Activated CD4-positive, alpha-beta T cell treated with anti-CD3 and anti-CD28 coated beads, Interleukin-2, amount 50 U/mL, for 24 hours (primary cell): Measurements from ENCODE around the gene TAF1.
"Not testable (repeated sequence)": the region's sequence is repeated elsewhere in the genome, so short reads cannot be mapped to it uniquely, and the experiment has no call there.

Experiments used
- DNase-seq, 2 donors: peaks; one replicate each; pipeline ENCODE4 v3.0.0-alpha.2; 2020; ENCODE audit warnings: low read depth in 1 of 2, low spot score in 1 of 2

Gene TAF1

DNA sequence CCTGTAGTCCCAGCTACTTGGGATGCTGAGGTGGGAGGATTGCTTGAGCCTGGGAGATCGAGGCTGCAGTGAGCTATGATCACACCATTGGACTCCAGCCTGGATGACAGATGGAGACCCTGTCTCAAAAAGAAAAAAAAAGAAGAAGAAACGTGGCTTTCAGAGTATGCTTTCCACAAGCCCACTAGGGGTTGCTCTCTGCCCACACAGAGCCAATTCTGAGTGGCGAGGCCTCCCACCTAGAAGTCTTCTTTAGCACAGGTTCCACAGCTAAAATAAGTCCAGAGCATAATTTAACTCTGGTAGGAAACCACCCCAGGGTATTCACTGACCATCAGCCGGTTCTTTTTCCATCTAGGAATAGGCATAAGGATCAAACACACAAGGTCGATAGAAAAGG lies 50.1 kb downstream of the TAF1 start:
- not testable (repeated sequence) for DNase-seq

DNA sequence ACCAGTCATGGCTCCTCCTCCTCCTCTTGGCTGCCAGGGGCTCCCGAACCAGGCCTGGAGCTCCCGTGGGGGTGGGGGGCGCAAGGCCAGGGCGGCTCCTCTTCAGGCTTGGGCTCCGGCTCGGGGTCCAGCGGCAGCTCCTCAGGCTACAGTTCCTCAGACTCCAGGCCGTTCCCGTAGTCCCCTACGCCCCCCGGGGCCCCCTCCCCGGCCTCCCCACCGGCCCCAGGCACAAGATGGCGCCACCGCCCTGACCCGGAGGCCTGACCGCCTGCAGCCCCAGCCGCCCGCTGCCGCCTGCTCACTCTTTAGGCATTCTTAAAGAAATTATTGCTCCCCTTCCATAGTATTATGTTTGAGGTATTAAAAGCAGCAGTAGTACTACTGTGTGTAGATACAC lies 54.5 kb downstream of the TAF1 start:
- DNase-seq: no peak

DNA sequence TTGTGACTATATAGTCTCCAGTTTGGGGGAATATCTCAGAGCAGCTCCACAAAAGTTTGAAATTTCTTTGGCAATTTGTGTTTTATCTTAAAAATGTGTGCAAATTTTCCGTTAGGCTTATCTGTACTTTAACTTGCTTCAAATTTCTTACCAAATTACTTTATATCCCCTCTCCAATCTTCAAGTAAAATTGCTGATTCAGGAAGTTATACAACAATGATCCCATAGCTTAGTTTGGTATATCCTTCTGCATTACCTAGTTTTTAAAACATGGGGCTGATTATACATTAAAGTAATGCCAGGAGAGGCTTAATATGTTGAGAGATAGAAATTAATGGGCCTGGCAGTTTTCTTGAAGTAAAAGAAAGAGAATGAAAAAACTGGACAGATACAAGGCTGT lies 66.6 kb downstream of the TAF1 start:
- no peak for DNase-seq

DNA sequence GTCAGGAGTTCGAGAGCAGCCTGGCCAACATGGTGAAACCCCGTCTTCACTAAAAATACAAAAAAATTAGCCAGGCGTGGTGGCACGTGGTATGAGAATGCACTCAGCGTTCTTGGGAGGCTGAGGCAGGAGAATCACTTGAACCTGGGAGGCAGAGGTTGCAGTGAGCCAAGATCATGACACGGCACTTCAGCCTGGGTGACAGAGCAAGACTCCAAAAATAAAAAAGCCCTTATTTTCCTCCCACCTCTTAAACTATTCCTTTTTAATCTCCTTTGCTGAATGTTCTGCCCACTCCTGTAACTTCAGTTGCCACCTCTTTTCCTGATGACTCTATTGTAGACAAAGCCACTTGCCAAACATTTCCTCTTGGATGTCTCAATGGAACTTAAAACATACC lies 72.6 kb downstream of the TAF1 start:
- DNase-seq: no peak

DNA sequence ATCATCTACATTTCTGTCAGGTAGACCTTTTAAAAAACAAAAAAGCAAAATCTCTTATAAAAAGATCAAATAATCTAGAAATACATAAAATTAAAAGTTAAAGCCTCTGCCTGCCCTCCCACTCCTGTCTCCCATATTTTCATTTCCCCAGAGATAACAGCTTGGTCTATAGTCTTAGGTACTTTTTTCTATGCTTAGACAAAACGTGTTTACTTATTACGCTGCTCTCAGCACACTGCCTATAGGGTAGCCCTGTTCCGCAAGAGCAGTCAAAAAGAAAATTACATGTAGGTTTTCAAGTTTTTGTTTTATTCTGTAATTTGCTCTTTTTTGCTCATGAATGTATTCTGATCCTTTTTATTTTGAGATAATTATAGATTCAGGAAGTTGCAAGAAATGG lies 73.3 kb downstream of the TAF1 start:
- DNase-seq: no peak

DNA sequence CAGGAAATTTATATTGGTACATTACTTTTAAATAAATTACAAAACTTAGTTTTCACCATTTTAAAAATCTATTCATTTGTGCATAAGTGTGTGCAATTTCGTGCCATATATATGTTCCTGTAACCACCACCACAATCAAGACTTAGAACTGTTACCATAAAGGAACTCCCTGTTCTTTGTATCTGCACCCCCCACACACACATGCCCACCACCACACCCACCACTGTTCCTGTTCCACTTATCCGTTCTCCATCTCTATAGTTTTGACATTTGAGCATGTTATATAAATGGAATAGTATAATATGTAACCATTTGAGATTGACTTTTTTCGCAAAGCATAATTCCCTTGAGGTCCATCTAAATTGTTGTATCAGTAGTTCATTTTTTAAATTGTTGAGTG lies 73.7 kb downstream of the TAF1 start:
- DNase-seq: no peak

DNA sequence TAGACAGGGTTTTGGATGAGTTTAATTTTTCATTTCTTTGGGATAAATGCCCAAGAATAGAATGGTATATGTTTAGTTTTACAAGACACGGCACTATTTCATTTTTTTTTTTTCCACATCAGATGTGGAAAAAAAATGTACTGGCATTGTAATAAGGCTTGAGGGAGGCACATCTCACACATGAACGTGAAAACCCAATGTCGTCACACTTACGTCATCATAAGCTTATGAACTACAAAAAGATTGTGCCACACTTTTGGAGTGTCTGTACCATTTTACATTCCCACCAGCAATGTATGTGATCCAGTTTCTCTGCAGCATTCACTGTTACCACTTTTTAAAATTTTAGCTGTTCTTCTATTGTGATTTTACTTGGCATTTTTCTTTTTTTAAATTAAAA lies 74.2 kb downstream of the TAF1 start:
- DNase-seq: no peak

DNA sequence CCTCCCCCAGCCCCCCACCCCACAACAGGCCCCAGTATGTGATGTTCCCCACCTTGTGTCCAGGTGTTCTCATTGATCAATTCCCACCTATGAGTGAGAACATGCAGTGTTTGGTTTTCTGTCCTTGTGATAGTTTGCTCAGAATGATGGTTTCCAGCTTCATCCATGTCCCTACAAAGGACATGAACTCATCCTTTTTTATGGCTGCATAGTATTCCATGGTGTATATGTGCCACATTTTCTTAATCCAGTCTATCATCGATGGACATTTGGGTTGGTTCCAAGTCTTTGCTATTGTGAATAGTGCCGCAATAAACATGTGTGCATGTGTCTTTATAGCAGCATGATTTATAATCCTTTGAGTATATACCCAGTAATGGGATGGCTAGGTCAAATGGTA lies 75.7 kb downstream of the TAF1 start:
- not testable (repeated sequence) for DNase-seq

DNA sequence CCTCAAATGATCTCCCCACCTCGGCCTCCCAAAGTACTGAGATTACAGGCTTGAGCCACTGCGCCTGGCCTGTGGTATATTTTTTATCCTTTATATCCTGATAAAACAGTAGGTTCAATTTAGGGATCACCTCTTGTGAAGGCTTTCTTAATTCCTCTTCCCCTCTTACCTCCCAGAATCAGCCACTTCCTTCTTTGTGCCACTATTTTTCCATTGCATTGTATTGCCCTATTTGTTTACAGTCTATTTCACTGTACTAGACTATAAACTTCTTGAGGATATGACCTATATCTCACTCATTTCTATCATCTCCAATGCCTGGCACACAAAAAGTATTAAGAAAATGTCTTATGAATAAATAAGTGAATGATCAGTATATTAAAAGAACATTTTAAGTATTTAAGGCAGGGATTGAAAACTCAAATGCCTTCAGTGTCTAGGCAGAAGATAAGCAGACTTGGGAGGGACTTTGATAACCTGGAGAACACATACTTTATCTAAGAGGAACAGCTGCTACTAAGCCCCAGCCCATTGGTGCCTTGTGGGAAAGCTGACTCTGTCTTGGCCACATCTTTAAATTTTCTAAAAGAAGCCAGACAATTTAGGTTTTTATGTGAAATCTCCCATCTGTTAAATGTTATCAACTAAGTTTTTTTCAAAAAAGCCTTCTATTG lies 84.4 kb downstream of the TAF1 start:
- DNase-seq: no peak

DNA sequence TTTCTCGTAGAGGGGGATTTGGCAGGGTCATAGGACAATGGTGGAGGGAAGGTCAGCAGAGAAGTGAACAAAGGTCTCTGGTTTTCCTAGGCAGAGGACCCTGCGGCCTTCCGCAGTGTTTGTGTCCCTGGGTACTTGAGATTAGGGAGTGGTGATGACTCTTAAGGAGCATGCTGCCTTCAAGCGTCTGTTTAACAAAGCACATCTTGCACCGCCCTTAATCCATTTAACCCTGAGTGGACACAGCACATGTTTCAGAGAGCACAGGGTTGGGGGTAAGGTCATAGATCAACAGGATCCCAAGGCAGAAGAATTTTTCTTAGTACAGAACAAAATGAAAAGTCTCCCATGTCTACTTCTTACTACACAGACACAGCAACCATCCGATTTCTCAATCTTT lies 85.4 kb downstream of the TAF1 start:
- DNase-seq: not testable (repeated sequence)

DNA sequence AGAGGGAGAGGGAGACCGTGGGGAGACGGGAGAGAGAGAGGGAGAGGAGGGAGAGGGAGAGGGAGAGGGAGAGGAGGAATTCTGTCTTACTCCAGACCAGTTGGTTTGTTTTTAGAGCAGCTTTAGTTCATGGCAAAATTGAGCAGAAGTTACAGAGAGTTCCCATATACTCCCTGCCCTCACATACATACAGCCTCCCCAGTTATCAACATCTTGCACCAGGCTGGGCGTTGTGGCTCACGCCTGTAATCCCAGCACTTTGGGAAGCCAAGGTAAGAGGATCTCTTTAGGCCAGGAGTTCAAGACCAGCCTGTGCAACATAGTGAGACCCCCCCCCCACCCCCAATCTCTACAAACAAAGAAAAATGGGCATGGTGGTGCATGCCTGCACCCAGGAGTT lies 86.9 kb downstream of the TAF1 start:
- DNase-seq: no peak

DNA sequence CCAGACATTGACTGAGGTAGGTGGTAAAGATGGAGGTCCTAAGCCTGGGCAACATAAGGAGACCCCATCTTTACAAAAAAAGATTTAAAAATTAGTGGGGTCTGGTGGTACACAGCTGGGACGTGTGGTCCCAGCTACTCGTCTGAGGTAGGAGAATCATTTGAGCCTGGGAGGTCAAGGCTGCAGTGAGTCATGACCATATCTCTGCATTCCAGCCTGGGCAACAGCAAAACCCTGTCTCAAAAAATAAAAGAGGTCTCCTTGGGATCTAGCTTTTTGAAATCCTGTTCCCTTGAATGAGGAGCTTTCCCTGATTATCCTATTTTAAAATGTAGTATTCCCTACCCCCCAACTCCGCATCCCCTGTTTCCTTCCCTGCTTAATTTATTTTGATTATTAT lies 88.1 kb downstream of the TAF1 start:
- no peak for DNase-seq

DNA sequence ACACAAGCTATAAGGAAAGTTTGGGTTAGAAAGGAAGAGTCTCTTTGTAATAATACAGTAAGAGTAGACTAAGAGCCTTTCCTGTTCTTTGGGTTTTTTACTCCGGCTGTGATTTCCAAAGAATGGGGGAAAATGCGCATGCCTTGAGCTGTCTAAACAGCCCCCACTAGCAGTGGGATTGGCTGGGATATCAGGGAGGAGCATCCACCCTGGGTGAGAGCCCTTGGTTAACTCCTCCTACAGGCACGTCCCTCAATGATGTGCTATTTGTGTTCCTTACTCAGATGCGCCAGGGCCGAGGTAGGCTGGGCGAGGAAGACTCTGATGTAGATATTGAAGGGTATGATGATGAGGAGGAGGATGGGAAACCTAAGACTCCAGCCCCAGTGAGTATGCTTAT lies 92.7 kb downstream of the TAF1 start:
- DNase-seq: no peak

DNA sequence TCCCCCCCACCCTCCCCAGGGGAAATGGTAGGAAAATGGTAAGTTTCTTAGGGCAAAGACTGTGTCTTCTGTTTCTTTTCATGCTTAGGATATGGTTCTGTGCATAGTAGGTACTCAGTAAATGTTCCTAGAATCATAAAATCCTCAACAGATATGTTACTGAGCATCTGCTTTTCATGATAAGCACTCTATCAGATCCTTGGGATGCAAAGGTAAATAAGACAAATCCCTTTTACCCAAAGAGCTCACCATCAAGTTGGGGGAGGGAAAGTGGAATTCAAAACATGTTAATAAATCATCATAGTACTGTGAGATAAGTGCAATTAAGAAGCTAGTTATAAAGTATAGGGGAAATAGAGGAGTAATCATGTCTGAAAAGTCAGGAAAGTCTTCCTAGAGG lies 98.8 kb downstream of the TAF1 start:
- no peak for DNase-seq

DNA sequence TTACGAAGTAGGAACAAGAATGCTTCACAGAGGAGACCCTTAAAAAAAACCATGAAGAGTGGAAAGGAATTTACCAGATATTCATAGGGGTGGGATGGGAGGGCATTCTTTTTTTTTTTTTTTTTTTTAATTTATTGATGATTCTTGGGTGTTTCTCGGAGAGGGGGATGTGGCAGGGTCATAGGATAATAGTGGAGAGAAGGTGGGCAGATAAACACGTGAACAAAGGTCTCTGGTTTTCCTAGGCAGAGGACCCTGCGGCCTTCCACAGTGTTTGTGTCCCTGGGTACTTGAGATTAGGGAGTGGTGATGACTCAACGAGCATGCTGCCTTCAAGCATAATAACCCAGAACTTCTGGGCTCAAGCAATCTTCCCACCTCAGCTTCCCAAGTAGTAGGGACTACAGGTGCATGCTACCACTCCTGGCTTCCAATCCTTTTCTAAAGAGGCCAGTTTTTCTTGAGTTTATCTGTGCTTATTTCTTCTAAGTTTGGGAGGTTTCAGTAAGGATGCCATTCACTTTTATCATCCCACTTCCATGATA lies 100.9 kb downstream of the TAF1 start:
- DNase-seq: no peak

DNA sequence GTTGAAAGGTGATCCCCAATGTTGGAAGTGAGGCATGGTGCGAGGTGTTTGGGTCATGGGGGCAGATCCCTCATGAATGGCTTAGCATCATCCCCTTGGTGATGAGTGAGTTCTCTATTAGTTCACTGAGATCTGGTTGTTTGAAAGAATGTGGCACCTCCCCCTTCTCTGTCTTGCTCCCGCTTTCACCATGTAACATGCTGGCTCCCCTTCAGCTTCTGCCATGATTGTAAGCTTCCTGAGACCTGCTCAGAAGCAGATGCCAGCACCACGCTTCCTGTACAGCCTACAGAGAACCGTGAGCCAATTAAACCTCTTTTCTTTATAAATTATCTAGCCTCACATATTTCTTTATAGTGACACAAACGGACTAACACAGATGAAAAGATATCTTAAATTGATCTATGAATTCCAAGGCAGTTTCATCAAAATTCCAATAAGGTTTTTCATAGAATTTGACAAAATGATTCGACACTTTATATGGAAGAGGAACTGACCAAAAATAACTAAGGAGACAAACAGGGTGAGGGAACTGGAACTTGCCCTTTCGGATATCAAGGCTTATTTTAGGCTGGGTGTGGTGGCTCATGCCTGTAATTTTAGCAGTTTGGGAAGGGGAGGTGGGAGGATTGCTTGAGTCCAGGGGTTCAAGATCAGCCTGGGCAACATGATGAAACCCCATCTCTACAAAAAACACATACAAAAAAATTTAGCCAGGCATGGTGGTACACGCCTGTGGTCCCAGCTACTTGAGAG lies 109.8 kb downstream of the TAF1 start:
- no peak for DNase-seq

DNA sequence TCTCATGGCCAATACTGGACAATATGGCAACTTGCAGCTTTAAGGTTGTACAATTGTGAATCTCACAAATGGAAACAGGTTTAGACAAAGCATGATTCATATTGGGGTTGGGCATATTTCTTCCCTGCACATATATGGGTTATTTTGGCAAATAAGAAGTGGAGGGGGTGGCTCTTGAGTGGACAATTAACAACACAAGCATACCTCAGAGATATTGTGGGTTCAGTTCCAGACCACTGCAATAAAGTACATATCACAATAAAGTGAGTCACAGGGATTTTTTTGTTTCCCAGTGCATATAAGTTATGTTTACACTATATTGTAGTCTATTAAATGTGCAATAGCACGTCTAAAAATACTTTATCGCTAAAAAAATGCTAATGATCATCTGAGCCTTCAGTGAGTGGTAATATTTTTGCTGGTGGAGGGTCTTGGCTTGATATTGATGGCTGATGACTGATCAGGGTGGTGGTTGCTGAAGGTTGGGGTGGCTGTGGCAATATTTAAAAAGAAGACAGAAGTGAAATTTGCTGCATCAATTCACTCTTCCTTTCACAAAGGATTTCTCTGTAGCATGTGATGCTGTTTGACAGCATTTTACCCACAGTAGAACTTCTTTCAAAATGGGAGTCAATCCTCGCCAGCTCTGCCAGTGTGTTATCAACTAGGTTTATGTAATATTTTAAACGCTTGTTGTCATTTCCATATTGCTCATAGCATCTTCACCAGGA lies 116.2 kb downstream of the TAF1 start:
- no peak for DNase-seq

DNA sequence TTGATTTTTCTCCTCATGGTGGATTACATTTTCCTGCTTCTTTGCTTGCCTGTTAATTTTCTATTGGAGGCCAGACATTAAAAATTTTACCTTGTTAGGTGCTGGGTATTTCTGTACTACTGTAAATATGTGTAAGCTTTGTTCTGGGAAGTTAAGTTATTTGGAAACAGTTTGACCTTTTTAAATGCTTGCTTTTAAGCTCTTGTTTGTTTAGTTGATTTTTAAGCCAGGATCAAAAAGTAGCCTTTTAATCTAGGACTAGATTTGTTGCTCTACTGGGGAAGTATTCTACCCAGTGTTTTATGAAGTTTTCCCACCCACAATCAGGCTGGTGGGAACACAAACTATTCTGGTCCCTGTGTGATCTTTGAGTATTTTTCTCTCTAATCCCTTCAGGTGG lies 121.7 kb downstream of the TAF1 start:
- DNase-seq: no peak

DNA sequence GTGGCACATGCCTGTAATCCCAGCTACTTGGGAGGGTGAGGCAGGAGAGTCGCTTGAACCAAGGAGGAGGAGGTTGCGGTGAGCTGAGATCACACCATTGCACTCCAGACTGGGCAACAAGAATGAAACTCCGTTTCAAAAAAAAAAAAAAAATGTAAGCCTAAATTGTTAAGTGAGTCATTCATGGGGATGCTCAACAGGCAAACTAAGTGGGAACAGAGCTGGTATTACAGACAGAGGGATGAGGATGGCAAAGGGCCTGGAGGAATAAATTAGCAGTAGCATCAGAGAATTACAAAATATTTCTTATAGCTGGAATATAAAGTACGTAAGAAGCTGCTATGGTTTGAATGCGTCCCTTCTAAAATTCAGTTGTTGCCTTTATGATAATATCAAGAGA lies 123.4 kb downstream of the TAF1 start:
- DNase-seq: no peak

DNA sequence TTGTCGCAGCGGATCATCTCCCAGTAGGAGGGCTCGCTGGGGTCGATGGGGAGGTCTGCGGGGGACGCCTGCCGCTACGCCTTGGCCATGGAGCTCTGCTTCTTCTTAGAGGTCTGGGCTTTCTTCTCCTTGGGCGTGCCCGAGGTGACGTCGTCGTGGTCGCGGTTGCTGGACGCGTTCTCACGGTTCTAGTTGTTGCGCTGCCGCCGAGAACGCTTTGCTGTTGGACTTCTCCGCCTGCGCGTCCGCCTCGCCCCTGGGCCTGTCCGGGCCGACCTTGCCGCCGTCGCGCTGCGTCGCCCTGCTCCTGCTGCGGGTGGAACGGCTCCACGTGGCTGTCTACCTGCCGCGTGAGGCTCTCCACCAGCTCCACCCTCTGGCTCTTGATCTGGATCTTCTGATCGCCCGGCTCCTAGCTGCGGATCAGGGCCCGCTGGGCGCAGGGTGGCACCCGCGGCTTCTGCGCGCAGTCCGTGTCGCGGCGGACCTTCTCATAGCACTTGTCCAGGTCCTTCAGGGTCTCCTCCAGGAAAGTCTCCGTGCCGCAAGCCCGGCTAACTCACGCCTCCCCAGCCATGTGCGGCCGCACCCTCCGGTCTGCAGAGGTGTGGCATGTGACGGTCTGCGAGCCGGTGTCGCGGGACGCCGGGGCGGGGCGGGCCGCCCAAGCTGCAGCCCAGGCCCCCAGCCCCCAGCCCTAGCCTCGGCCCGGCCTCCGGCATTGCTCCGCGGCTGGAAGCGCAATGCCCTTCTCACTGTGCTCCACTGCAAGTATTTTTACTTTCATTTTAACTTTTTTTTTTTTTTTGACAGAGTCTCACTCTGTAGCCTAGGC lies 126.3 kb downstream of the TAF1 start:
- DNase-seq: peak in 1 of 2 donors; percentile 16

DNA sequence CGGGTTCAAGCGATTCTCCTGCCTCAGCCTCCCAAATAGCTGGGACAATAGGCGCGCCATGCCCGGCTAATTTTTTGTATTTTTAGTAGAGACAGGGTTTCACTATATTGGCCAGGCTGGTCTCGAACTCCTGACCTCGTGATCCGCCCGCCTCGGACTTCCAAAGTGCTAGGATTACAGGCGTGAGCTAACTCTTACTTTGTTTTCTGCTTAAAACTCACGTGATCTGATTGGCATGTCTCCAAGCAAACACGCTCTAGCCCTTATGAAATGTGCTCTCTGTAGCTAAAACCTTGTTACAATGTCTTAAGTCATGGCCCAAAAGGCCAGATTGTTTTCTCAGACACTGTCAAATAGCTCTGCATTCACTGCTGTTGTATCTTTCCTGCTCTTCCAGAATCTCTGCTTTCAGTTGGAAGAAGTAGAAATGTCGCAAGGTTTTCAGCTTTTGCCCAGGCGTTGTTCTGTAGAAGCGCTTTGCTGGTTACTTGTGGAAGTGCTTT lies 127.0 kb downstream of the TAF1 start:
- DNase-seq: no peak
